Lung (tissue), 12 donors: ENCODE measurements around the gene PRR7. TPM values are rescaled to one million over a fixed set of nuclear protein-coding genes. Genes with fewer than 3 reads are reported as not detected.

ENCODE experiments used
- ATAC-seq: fragments of 200-7000 bp; cut with Tn5 transposase; one replicate; pipeline ENCODE4 v1.9.1; 2020; ENCODE audit warnings: moderate number of reproducible peaks; ENCODE audit not compliant: insufficient read depth, low FRiP score
- DNase-seq, 3 donors: peaks; one replicate each; pipeline ENCODE4 v3.0.0-alpha.2; 2013 to 2017
- H3K27ac ChIP-seq, 2 donors: one replicate each; pipeline ENCODE4 v1.5.1; 2013; ENCODE audit warnings: mild to moderate bottlenecking in 2 of 2, moderate library complexity in 2 of 2, control low read depth in 1 of 2, inconsistent platforms in 1 of 2, low read depth in 1 of 2, low read length in 1 of 2
- H3K27me3 ChIP-seq, 3 donors: one replicate each; pipeline ENCODE4 v1.5.1; 2013; ENCODE audit warnings: low read length in 2 of 3; ENCODE audit not compliant: control insufficient read depth in 3 of 3, insufficient read depth in 3 of 3
- H3K36me3 ChIP-seq, 4 donors: one replicate each; pipeline ENCODE4 v1.5.1; 2013; ENCODE audit warnings: low read length in 4 of 4, mild to moderate bottlenecking in 1 of 4, moderate library complexity in 1 of 4; ENCODE audit not compliant: control insufficient read depth in 4 of 4, insufficient read depth in 4 of 4
- H3K4me1 ChIP-seq, 5 donors: one replicate each; pipeline ENCODE4 v1.5.1; 2013; ENCODE audit warnings: low read length in 5 of 5, mild to moderate bottlenecking in 2 of 5, moderate library complexity in 1 of 5; ENCODE audit not compliant: control insufficient read depth in 5 of 5, insufficient read depth in 5 of 5
- H3K4me3 ChIP-seq: one replicate; pipeline ENCODE4 v1.5.1; 2013; ENCODE audit warnings: mild to moderate bottlenecking, control low read depth, moderate library complexity
- H3K9ac ChIP-seq, 2 donors: one replicate each; pipeline ENCODE4 v1.5.1; 2013; ENCODE audit warnings: low read length in 2 of 2, control low read depth in 1 of 2; ENCODE audit not compliant: insufficient read depth in 1 of 2
- H3K9me3 ChIP-seq, 4 donors: one replicate each; pipeline ENCODE4 v1.5.1; 2013; ENCODE audit warnings: low read length in 3 of 4, mild to moderate bottlenecking in 1 of 4, moderate library complexity in 1 of 4; ENCODE audit not compliant: control insufficient read depth in 4 of 4, insufficient read depth in 3 of 4
- WGBS, 2 donors: extraction: QIAGEN DNeasy Blood & Tissue Kit; methylation state at CpG; one replicate each; pipeline ENCODE4 v1.1.7; 2013; 5-methylcytosine and 5-hydroxymethylcytosine counted together
- polyA plus RNA-seq, 2 donors: library from polyadenylated mRNA; stranded (reverse); fragments of 200-250 nt; gene quantifications; one replicate each; pipeline ENCODE4 v1.2.1, GENCODE V29; 2013
- total RNA-seq, 2 donors: library from RNA; depleted of rRNA in 1 of 2; stranded (reverse); fragments of >200 nt in 1 of 2; gene quantifications; one replicate each; pipeline ENCODE4 v1.2.1, GENCODE V29; 2014 to 2021
- TF ChIP-seq, protein P1 (sequence below): IDR thresholded peaks from 2 replicates; pipeline ENCODE4 v1.5.1; 2012; ENCODE audit warnings: mild to moderate bottlenecking; ENCODE audit errors: control extremely low read depth, extremely low read depth
- donor health status: control.
- donor health status: control.
- donor health status: Bipolar disorder and iron deficiency.
- donor health status: healthy.
- donor health status: DM: yes; HTN: yes; CAD: no.

Gene PRR7
- total and polyA plus RNA-seq, 4 donors, result 1.9 to 7.2 (median 4.0) TPM

DNA sequence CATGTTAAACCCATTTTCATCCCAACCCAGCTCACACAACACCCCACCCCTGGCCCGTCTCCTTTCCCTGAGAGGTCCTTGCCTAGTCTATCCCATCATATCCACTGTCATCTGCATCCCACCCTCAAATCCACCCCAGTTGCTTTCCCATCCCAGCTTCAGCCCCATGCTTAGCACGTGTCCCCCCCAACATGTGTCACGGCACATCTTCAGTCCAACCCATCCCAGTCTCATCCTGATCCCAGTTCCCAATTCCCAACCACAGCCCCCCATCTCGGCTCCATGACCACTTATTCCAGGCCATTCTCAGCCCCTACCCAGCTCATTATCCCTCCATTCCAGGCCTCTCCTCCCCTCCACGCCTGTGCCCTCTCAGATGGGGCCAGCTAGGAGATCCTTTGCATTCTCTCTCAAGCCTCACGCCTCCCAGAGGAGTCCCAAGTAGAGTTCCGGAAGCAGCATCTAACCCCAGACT, 27.4 kb downstream of the PRR7 start:
- Histone ChIP-seq H3K36me3 (peaks cover 0 to 6% (median 0%) of the 10 kb centered on the region in 4 donors), H3K4me1 (peaks cover 3 to 44% (median 16%) of the 10 kb centered on the region in 5 donors), H3K4me3 (no peak overlapping the region), H3K27ac (no peak overlapping the region), H3K9me3 (no peaks in the 10 kb centered on the region), H3K27me3 (no peaks in the 10 kb centered on the region), H3K9ac (peak overlapping the region in 1 of 2 donors; percentile 65)
- 65 to 74% methylated on average over 7 of the region's 7 CpGs for whole genome bisulfite sequencing, 2 donors
- ATAC-seq (no peak), DNase-seq (no peak)
- TF ChIP-seq, protein P1, sequence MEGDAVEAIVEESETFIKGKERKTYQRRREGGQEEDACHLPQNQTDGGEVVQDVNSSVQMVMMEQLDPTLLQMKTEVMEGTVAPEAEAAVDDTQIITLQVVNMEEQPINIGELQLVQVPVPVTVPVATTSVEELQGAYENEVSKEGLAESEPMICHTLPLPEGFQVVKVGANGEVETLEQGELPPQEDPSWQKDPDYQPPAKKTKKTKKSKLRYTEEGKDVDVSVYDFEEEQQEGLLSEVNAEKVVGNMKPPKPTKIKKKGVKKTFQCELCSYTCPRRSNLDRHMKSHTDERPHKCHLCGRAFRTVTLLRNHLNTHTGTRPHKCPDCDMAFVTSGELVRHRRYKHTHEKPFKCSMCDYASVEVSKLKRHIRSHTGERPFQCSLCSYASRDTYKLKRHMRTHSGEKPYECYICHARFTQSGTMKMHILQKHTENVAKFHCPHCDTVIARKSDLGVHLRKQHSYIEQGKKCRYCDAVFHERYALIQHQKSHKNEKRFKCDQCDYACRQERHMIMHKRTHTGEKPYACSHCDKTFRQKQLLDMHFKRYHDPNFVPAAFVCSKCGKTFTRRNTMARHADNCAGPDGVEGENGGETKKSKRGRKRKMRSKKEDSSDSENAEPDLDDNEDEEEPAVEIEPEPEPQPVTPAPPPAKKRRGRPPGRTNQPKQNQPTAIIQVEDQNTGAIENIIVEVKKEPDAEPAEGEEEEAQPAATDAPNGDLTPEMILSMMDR, result no peak

DNA sequence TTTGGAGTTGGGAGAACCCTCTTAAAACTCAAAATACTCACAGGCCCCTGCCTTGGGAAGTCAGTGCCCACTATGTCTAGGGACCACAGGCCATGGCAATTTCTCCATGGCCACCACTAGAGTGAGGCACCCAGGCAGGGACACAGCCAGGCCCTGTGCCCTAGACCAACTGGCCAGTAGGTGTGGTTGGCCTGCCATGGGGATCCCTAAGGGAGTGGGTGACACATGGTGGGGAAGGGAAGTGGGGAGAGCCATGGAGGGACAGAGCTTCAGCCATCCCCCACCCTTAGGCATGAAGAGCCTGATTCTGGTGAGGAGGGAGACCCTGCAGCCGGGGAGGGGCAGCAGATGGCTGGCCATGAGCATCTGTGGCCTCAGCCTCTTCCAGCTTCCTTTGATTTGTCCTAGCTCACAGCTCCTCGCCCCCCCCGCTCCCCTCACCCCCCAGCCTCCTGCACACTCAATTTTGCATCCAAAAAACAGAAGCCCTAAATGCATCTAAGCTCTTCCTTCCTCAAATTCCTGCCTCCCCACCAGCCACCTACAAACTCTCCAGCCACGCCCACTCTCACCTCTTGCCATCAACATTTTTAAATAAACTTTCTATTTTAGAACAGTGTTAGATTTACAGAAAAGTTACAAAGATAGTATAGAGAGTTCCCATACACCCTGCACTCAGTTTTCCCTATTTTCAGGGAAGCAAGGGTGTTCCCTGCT, 28.4 kb downstream of the PRR7 start:
- Histone ChIP-seq H3K27ac (no peak overlapping the region), H3K4me1 (peaks cover 3 to 50% (median 21%) of the 10 kb centered on the region in 5 donors), H3K36me3 (peaks cover 0 to 6% (median 0%) of the 10 kb centered on the region in 4 donors), H3K9me3 (no peaks in the 10 kb centered on the region), H3K27me3 (no peaks in the 10 kb centered on the region), H3K9ac (no peak overlapping the region), H3K4me3 (no peak overlapping the region)
- DNase-seq (no peak), ATAC-seq (no peak)
- TF ChIP-seq, protein P1, result no peak
- WGBS, 2 donors, result 23 to 68% methylated on average over 4 of the region's 4 CpGs

DNA sequence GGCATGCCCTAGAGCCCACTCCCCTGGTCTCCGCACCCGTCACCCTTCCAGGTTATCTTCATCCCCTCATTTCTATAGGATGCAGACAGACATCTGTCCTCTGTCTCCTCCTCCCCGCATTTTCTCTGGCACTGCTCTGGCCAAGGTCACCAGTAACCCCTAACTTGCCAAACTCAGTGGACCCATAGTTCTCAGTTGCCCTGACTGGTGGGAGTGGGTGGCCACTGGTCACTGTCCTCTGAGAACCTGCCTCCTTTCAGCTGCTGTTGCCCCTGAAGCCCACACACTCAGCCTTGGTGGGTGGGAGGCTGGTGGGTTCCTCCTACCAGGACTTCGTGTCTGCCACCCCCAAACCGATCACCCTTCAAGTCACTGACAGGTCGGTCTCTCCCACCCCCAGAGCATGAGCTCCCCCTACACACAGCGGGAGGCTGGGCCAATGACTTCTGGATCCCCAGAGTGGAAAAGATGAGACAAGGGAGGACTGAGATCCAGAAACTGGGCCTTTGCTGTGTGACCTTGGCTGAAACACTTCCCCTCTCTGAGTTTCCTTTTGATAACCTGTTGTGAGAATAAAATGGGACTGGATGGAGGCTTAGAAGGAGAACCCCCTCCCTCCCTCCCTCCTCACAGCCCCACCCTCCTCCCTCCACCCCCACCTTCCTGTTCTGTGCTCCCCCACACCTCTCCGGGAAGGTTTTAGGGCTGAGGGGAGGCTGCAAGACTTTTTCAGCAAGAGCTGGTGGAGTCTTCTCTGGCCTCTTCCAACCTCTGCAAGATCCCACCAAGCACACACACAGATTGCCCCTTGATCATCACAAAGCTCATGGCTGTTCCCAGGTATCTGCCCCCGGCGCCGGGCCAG, 29.2 kb downstream of the PRR7 start:
- H3K9ac ChIP-seq, result no peak overlapping the region
- H3K4me1 ChIP-seq, result peaks cover 3 to 45% (median 21%) of the 10 kb centered on the region in 5 donors
- DNase-seq (no peak), ATAC-seq (no peak)
- WGBS, 2 donors, result 71 to 81% methylated on average over 11 of the region's 11 CpGs
- peaks cover 0 to under 1% (median 0%) of the 10 kb centered on the region in 4 donors for H3K36me3 ChIP-seq
- TF ChIP-seq, protein P1, result no peak
- H3K27me3 ChIP-seq, result no peaks in the 10 kb centered on the region
- H3K9me3 ChIP-seq, result no peaks in the 10 kb centered on the region
- peak overlapping the region in 1 of 2 donors; percentile 29 for H3K27ac ChIP-seq
- no peak overlapping the region for H3K4me3 ChIP-seq
